IgD-negative memory B cell (primary cell): ENCODE measurements around the gene FKBP8. TPM values are rescaled to one million over a fixed set of nuclear protein-coding genes. Genes with fewer than 3 reads are reported as not detected.

ENCODE experiments used
- polyA plus RNA-seq: library from polyadenylated mRNA; unstranded; fragments of 300-500 nt; fragmentation: Illumina TruSeq; gene quantifications from one replicate; pipeline ENCODE4 v1.2.3, GENCODE V29; 2021

The FKBP8 gene
- polyA plus RNA-seq, 1 donor from 2014 or later, result 120 TPM

Other genes with a start within 250 kb of the FKBP8 start
- gene LSM4, start 220.5 kb downstream of the FKBP8 start, polyA plus RNA-seq, result 137 TPM
- 8.4 TPM for gene PGPEP1, start 203.0 kb downstream of the FKBP8 start, polyA plus RNA-seq
- not detected for gene GDF15, start 157.4 kb downstream of the FKBP8 start, polyA plus RNA-seq
- 14.9 TPM for gene LRRC25, start 146.0 kb downstream of the FKBP8 start, polyA plus RNA-seq
- 97.4 TPM for gene SSBP4, start 124.2 kb downstream of the FKBP8 start, polyA plus RNA-seq
- gene ISYNA1, start 105.4 kb downstream of the FKBP8 start, polyA plus RNA-seq, result 17.2 TPM
- 19.7 TPM for gene ELL, start 21.5 kb downstream of the FKBP8 start, polyA plus RNA-seq
- 82.8 TPM for gene KXD1, start 14.3 kb upstream of the FKBP8 start, polyA plus RNA-seq
- 1,891 TPM for gene UBA52, start 28.3 kb upstream of the FKBP8 start, polyA plus RNA-seq
- 138 TPM for gene REX1BD, start 45.2 kb upstream of the FKBP8 start, polyA plus RNA-seq
- gene CRLF1, start 63.2 kb upstream of the FKBP8 start, polyA plus RNA-seq, result 0.38 TPM
- gene TMEM59L, start 69.3 kb upstream of the FKBP8 start, polyA plus RNA-seq, result not detected
- gene KLHL26, start 93.5 kb upstream of the FKBP8 start, polyA plus RNA-seq, result 3.2 TPM
- gene CRTC1, start 140.1 kb upstream of the FKBP8 start, polyA plus RNA-seq, result 1.7 TPM
- gene COMP, start 247.7 kb upstream of the FKBP8 start, polyA plus RNA-seq, result not detected